Activated T-cell treated with anti-CD3 and anti-CD28 coated beads for 4 hours (primary cell): ENCODE results near the gene OR5A2.
"Not testable (repeated sequence)": the region's sequence is repeated elsewhere in the genome, so short reads cannot be mapped to it uniquely, and the experiment has no call there.

Experiments used
- DNase-seq: peaks from one replicate; pipeline ENCODE4 v3.0.0-alpha.2; 2020

The OR5A2 gene

GRCh38 chr11:59380263-59381059 is 45.8 kb downstream of the OR5A2 start:
- no peak for DNase-seq

GRCh38 chr11:59372324-59372723 is 53.9 kb downstream of the OR5A2 start:
- not testable (repeated sequence) for DNase-seq

GRCh38 chr11:59368238-59369022 is 57.8 kb downstream of the OR5A2 start:
- no peak for DNase-seq
